Epithelial cell of esophagus (primary cell): Measurements from ENCODE around the gene CRYBG1.

Experiments
- DNase-seq: peaks from one replicate; pipeline ENCODE4 v3.0.0; 2010; ENCODE audit warnings: low read depth
- H3K4me3 ChIP-seq: 2 replicates; pipeline ENCODE4 v1.5.1; 2011; ENCODE audit warnings: mild to moderate bottlenecking, low read length, control low read depth
- CTCF ChIP-seq: IDR thresholded peaks from 2 replicates; pipeline ENCODE4 v1.5.1; 2011; ENCODE audit warnings: low read depth, mild to moderate bottlenecking, low read length, control low read depth, inconsistent platforms; ENCODE audit not compliant: insufficient read depth; ENCODE audit errors: missing control alignments

The CRYBG1 gene

GRCh38 chr6:106431405-106431804, 70.9 kb downstream of the CRYBG1 start:
- no peak for TF ChIP-seq CTCF
- no peak overlapping the region for H3K4me3 ChIP-seq
- DNase-seq: no peak

GRCh38 chr6:106431972-106432371, 71.5 kb downstream of the CRYBG1 start:
- no peak for TF ChIP-seq CTCF
- H3K4me3 ChIP-seq: no peak overlapping the region
- DNase-seq: peak; percentile 35

GRCh38 chr6:106434530-106434929, 74.0 kb downstream of the CRYBG1 start:
- DNase-seq: no peak
- no peak overlapping the region for H3K4me3 ChIP-seq
- TF ChIP-seq CTCF: no peak

GRCh38 chr6:106439459-106439858, 78.9 kb downstream of the CRYBG1 start:
- peak; percentile 85 for DNase-seq
- TF ChIP-seq CTCF: no peak
- H3K4me3 ChIP-seq: peak overlapping the region; percentile 21

GRCh38 chr6:106440546-106440945, 80.0 kb downstream of the CRYBG1 start:
- no peak for TF ChIP-seq CTCF
- no peak overlapping the region for H3K4me3 ChIP-seq
- DNase-seq: peak; percentile 86

- no peak for TF ChIP-seq CTCF
- DNase-seq: no peak
- H3K4me3 ChIP-seq: no peak overlapping the region
These were observed 81.9 kb downstream of the CRYBG1 start for GRCh38 chr6:106442395-106442794.

- H3K4me3 ChIP-seq: no peak overlapping the region
- peak; percentile 80 for DNase-seq
- TF ChIP-seq CTCF: peak; percentile 78
These were observed 84.4 kb downstream of the CRYBG1 start for GRCh38 chr6:106444777-106445507.
